ENCODE measurements around the gene RBMS1. TPM values are rescaled to one million over a fixed set of nuclear protein-coding genes. Genes with fewer than 3 reads are reported as not detected.

The RBMS1 gene
- total RNA-seq, 1 experiment from 2014 or later: 61.9 TPM

DNA sequence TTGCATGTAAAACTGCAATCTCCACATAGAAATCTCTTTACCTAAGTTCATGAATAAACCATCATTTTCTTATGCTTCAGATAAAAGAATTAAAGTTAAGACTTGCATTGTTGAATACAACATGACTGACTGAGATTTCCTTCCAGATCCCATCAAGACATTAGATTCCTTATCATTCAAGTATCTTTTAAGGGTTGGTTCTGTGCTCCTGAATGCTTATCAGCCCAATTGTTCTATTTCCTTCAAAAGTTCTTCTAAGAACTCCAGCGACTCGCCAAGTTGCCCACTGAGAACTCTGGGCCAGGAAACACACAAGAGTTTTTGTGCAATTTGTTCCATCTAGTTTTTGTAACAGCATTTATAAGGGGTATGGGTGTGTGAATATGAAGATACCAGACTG, 120.3 kb downstream of the RBMS1 start:
- Mint-ChIP-seq H3K9me3 (ENCODE audit: low read depth, unreplicated experiment) (no peaks in the 10 kb centered on the region), H3K27ac (ENCODE audit: unreplicated experiment) (no peak overlapping the region), H3K27me3 (ENCODE audit: unreplicated experiment) (no peaks in the 10 kb centered on the region), H3K4me1 (ENCODE audit: low read depth, unreplicated experiment) (peaks cover 64% of the 10 kb centered on the region), H3K36me3 (ENCODE audit: insufficient read depth, unreplicated experiment) (peaks cover 5% of the 10 kb centered on the region), H3K4me3 (ENCODE audit: low read depth, unreplicated experiment) (no peak overlapping the region)
- intact Hi-C loops (cut with micrococcal nuclease; ENCODE audit: unreplicated experiment): no loop called here
- no peak for DNase-seq
- CTCF ChIA-PET: no interaction called here
- TF ChIP-seq, protein P1, sequence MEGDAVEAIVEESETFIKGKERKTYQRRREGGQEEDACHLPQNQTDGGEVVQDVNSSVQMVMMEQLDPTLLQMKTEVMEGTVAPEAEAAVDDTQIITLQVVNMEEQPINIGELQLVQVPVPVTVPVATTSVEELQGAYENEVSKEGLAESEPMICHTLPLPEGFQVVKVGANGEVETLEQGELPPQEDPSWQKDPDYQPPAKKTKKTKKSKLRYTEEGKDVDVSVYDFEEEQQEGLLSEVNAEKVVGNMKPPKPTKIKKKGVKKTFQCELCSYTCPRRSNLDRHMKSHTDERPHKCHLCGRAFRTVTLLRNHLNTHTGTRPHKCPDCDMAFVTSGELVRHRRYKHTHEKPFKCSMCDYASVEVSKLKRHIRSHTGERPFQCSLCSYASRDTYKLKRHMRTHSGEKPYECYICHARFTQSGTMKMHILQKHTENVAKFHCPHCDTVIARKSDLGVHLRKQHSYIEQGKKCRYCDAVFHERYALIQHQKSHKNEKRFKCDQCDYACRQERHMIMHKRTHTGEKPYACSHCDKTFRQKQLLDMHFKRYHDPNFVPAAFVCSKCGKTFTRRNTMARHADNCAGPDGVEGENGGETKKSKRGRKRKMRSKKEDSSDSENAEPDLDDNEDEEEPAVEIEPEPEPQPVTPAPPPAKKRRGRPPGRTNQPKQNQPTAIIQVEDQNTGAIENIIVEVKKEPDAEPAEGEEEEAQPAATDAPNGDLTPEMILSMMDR (IDR thresholded peaks at IDR 0.05; ENCODE audit: unreplicated experiment): no peak
- BruUV-seq (replicated peaks): no TSS peak

DNA sequence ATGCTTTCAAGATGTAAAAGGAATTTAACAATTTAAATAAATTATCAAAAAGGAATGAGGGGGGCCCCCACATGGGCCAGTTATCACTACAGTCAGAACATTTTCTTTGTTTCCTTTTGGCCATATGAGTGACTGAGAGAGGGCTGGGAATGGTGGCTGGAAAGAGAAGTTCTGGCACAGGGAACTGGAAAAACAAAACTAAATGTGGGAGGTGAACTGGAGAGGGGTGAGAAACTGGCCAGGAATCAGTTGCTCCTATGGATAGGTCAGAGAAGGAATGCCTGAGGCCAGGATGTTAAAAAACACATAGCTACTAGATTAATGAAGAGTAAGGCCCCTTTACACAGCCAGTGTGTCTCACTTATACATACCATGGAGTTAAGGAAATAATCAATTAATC, 121.0 kb downstream of the RBMS1 start:
- Mint-ChIP-seq H3K4me3 (ENCODE audit: low read depth, unreplicated experiment) (no peak overlapping the region), H3K36me3 (ENCODE audit: insufficient read depth, unreplicated experiment) (peaks cover 5% of the 10 kb centered on the region), H3K9me3 (ENCODE audit: low read depth, unreplicated experiment) (no peaks in the 10 kb centered on the region), H3K27ac (ENCODE audit: unreplicated experiment) (no peak overlapping the region), H3K27me3 (ENCODE audit: unreplicated experiment) (no peaks in the 10 kb centered on the region), H3K4me1 (ENCODE audit: low read depth, unreplicated experiment) (peaks cover 64% of the 10 kb centered on the region)
- TF ChIP-seq, protein P1 (IDR thresholded peaks at IDR 0.05; ENCODE audit: unreplicated experiment): no peak
- DNase-seq: no peak
- BruUV-seq (replicated peaks): no TSS peak
- intact Hi-C loops (cut with micrococcal nuclease; ENCODE audit: unreplicated experiment): no loop called here
- CTCF ChIA-PET: no interaction called here

DNA sequence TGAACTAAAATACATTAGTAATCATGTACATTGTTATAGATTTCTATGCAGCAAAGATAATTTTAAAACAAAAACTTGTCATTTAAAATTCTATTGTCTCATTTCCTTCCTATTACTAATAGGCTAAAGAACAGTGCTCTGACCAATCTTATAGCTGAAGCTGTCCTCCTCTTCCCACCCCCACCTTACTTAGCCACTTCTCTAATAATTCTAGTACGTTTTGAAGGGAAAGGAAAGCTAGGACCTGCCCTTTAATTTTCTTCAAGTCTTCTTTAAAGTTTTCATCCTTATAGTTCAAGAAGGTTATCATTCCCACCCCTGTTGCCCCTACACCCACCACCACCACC, 121.6 kb downstream of the RBMS1 start:
- CTCF ChIA-PET: no interaction called here
- no peaks in the 10 kb centered on the region for H3K9me3 Mint-ChIP-seq (ENCODE audit: low read depth, unreplicated experiment)
- no TSS peak for BruUV-seq (replicated peaks)
- H3K4me3 Mint-ChIP-seq (ENCODE audit: low read depth, unreplicated experiment): no peak overlapping the region
- H3K4me1 Mint-ChIP-seq (ENCODE audit: low read depth, unreplicated experiment): peaks cover 58% of the 10 kb centered on the region
- no peak overlapping the region for H3K27ac Mint-ChIP-seq (ENCODE audit: unreplicated experiment)
- H3K27me3 Mint-ChIP-seq (ENCODE audit: unreplicated experiment): no peaks in the 10 kb centered on the region
- DNase-seq: no peak
- TF ChIP-seq, protein P1 (IDR thresholded peaks at IDR 0.05; ENCODE audit: unreplicated experiment): no peak
- H3K36me3 Mint-ChIP-seq (ENCODE audit: insufficient read depth, unreplicated experiment): peaks cover 5% of the 10 kb centered on the region
- intact Hi-C loops (cut with micrococcal nuclease; ENCODE audit: unreplicated experiment): no loop called here

DNA sequence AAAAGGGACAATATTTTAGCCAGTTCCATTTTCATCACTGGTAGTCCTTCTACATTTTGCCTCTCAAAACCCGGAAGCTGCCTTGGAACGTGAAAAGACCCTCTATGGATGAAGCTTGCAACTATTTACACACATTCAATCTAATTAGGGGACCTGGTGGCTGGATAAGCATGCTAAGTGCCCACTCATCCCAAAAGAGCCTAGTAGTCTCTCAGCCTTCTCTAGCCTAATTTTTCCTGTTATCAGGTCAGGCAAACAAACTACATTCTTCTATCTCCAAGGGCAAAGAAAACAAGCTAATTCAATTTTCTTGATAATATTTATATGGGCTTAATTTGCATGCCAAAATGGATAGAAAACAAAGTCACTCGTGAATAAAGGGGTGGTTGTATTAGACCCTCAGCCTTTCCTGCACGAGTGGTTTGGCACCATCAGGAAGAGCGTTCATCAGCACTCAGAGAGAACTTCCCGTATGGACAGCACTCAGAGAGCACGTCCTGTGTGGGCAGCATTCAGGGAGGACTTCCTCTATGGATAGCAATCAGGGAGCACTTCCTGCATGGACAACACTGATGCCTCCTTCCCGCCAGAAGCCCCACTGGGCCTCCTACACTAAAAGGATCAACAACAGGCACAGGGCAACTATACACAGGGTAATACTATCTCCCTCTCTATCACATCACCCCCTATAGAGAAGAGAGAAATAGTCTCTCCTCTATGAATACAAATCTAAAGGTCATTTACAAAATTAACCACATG, 122.2 kb downstream of the RBMS1 start:
- TF ChIP-seq, protein P1 (IDR thresholded peaks at IDR 0.05; ENCODE audit: unreplicated experiment): no peak
- H3K4me1 Mint-ChIP-seq (ENCODE audit: low read depth, unreplicated experiment): peaks cover 55% of the 10 kb centered on the region
- no peaks in the 10 kb centered on the region for H3K9me3 Mint-ChIP-seq (ENCODE audit: low read depth, unreplicated experiment)
- intact Hi-C loops (cut with micrococcal nuclease; ENCODE audit: unreplicated experiment): no loop called here
- DNase-seq: no peak
- H3K27ac Mint-ChIP-seq (ENCODE audit: unreplicated experiment): no peak overlapping the region
- CTCF ChIA-PET: no interaction called here
- H3K36me3 Mint-ChIP-seq (ENCODE audit: insufficient read depth, unreplicated experiment): peaks cover 5% of the 10 kb centered on the region
- no peak overlapping the region for H3K4me3 Mint-ChIP-seq (ENCODE audit: low read depth, unreplicated experiment)
- no peaks in the 10 kb centered on the region for H3K27me3 Mint-ChIP-seq (ENCODE audit: unreplicated experiment)
- BruUV-seq (replicated peaks): no TSS peak

Data from Calu3 (cell line).